GM19372 (cell line): Measurements from ENCODE around the gene TBX4.

Experiments used
- ATAC-seq: cut with Tn5 transposase; IDR thresholded peaks from one replicate; pipeline ENCODE4 v1.9.1; 2021; ENCODE audit warnings: mild to moderate bottlenecking, low read depth, moderate library complexity; ENCODE audit not compliant: unreplicated experiment

Gene TBX4

GRCh38 chr17:61464130-61464842, 12.1 kb downstream of the TBX4 start:
- no peak for ATAC-seq

GRCh38 chr17:61464843-61465180, 12.6 kb downstream of the TBX4 start:
- no peak for ATAC-seq

GRCh38 chr17:61465550-61466237, 13.5 kb downstream of the TBX4 start:
- no peak for ATAC-seq

GRCh38 chr17:61466246-61466645, 14.0 kb downstream of the TBX4 start:
- no peak for ATAC-seq

- no peak for ATAC-seq
Observed at GRCh38 chr17:61467416-61468262, 15.4 kb downstream of the TBX4 start.

- no peak for ATAC-seq
Observed at GRCh38 chr17:61468263-61468907, 16.2 kb downstream of the TBX4 start.

GRCh38 chr17:61469474-61469873, 17.3 kb downstream of the TBX4 start:
- no peak for ATAC-seq

GRCh38 chr17:61469949-61470348, 17.7 kb downstream of the TBX4 start:
- no peak for ATAC-seq

- ATAC-seq = no peak
Observed at GRCh38 chr17:61470530-61471136, 18.4 kb downstream of the TBX4 start.

GRCh38 chr17:61474235-61474927, 22.2 kb downstream of the TBX4 start:
- ATAC-seq = no peak

- ATAC-seq = no peak
Observed at GRCh38 chr17:61474934-61475333, 22.7 kb downstream of the TBX4 start.

- no peak for ATAC-seq
Observed at GRCh38 chr17:61475726-61476125, 23.5 kb downstream of the TBX4 start.

- ATAC-seq = no peak
Observed at GRCh38 chr17:61476476-61477203, 24.4 kb downstream of the TBX4 start.

- ATAC-seq = no peak
Observed at GRCh38 chr17:61477204-61477834, 25.1 kb downstream of the TBX4 start.

- no peak for ATAC-seq
Observed at GRCh38 chr17:61478026-61478789, 26.0 kb downstream of the TBX4 start.

GRCh38 chr17:61478790-61479492, 26.7 kb downstream of the TBX4 start:
- no peak for ATAC-seq
